B cell (primary cell): ENCODE measurements around the gene HOXA5. TPM values are rescaled to one million over a fixed set of nuclear protein-coding genes. Genes with fewer than 3 reads are reported as not detected.

ENCODE experiments used
- ATAC-seq: fragments of 200-7000 bp; cut with Tn5 transposase; one replicate; pipeline ENCODE4 v1.10.0; 2021; ENCODE audit warnings: low read depth, mild to moderate bottlenecking, moderate number of reproducible peaks, moderate library complexity
- CTCF ChIA-PET: fragments of 350-600 bp; sonication (Branson Sonifier 250); formaldehyde crosslinking; loops from one replicate; lab custom pipeline; 2021; ENCODE audit warnings: antibody characterized with exemption, inconsistent platforms; lab: Charles Lee
- POLR2A ChIA-PET: fragments of 350-600 bp; sonication (Branson Sonifier 250); formaldehyde crosslinking; loops from one replicate; lab custom pipeline; 2021; ENCODE audit warnings: antibody characterized with exemption; lab: Charles Lee
- DNase-seq: peaks from one replicate; pipeline ENCODE4 v3.0.0; 2013
- H2AFZ ChIP-seq: 2 replicates; pipeline ENCODE4 v1.6.1; 2012; ENCODE audit warnings: mild to moderate bottlenecking, low read depth, low read length; ENCODE audit not compliant: insufficient read depth, poor library complexity, severe bottlenecking
- H3K27ac ChIP-seq, 2 donors: 1 replicate in 1 of 2; 2 replicates in 1 of 2; pipeline ENCODE4 v1.5.1; 2012 to 2013; ENCODE audit warnings: low read length in 2 of 2, mild to moderate bottlenecking in 2 of 2, moderate library complexity in 1 of 2
- H3K27me3 ChIP-seq, 4 experiments: fragments of 200-600 bp in 1 of 4; sonication (generic) in 1 of 4; replicated peaks in 1 of 4; 1 replicate in 2 of 4; 2 replicates in 2 of 4; pipeline versions ENCODE4 v1.6.1 to v1.7.0; 2013 to 2016; ENCODE audit warnings: low read length in 3 of 4, mild to moderate bottlenecking in 2 of 4, mixed read lengths in 1 of 4, moderate library complexity in 1 of 4; ENCODE audit not compliant: insufficient read depth in 4 of 4, control insufficient read depth in 3 of 4; ENCODE audit errors: control extremely low read depth in 1 of 4
- H3K36me3 ChIP-seq, 2 experiments: replicated peaks in 1 of 2; 1 replicate in 1 of 2; 2 replicates in 1 of 2; pipeline versions ENCODE4 v1.6.1 to v1.7.1; 2013; ENCODE audit warnings: low read length in 1 of 2; ENCODE audit not compliant: insufficient read depth in 2 of 2, control insufficient read depth in 1 of 2; ENCODE audit errors: control extremely low read depth in 1 of 2, extremely low read depth in 1 of 2
- H3K4me1 ChIP-seq, 2 donors: fragments of 200-600 bp in 1 of 2; sonication (generic) in 1 of 2; 1 replicate in 1 of 2; 2 replicates in 1 of 2; pipeline versions ENCODE4 v1.5.1 to v1.6.1; 2013 to 2017; ENCODE audit warnings: low read length in 2 of 2; ENCODE audit not compliant: control insufficient read depth in 2 of 2, insufficient read depth in 2 of 2
- H3K4me2 ChIP-seq: replicated peaks from 2 replicates; pipeline ENCODE3; 2012; ENCODE audit warnings: mild to moderate bottlenecking, low read depth, low read length; ENCODE audit not compliant: poor library complexity, severe bottlenecking
- H3K4me3 ChIP-seq, 5 experiments: fragments of 200-600 bp in 1 of 5; sonication (generic) in 1 of 5; 1 replicate in 3 of 5; 2 replicates in 2 of 5; pipeline versions ENCODE4 v1.5.1 to v1.7.0; 2011 to 2016; ENCODE audit warnings: low read length in 4 of 5, mild to moderate bottlenecking in 4 of 5, low read depth in 2 of 5, control low read depth in 1 of 5, moderate library complexity in 1 of 5; ENCODE audit not compliant: insufficient read depth in 1 of 5; ENCODE audit errors: control extremely low read depth in 1 of 5, extremely low read depth in 1 of 5
- H3K79me2 ChIP-seq: fragments of 200-600 bp; sonication (generic); one replicate; pipeline ENCODE4 v1.6.0; 2016; ENCODE audit warnings: low read length; ENCODE audit not compliant: control insufficient read depth, insufficient read depth
- H3K9ac ChIP-seq: fragments of 200-600 bp; sonication (generic); 2 replicates; pipeline ENCODE4 v1.6.1; 2017; ENCODE audit warnings: mild to moderate bottlenecking, low read length, moderate library complexity
- H3K9me3 ChIP-seq, 3 donors: one replicate each; pipeline versions ENCODE4 v1.6.1 to v1.7.1; 2013; ENCODE audit warnings: low read length in 2 of 3; ENCODE audit not compliant: control insufficient read depth in 2 of 3, insufficient read depth in 1 of 3; ENCODE audit errors: control extremely low read depth in 1 of 3
- H4K20me1 ChIP-seq: 2 replicates; pipeline ENCODE4 v1.6.0; 2012; ENCODE audit warnings: mild to moderate bottlenecking, low read length; ENCODE audit not compliant: insufficient read depth, control insufficient read depth, poor library complexity, severe bottlenecking
- H3K27ac Mint-ChIP-seq: one replicate; pipeline ENCODE4 v1.8.0; 2021; ENCODE audit warnings: mixed read lengths
- H3K27me3 Mint-ChIP-seq: one replicate; pipeline ENCODE4 v1.8.0; 2021; ENCODE audit warnings: mixed read lengths
- H3K4me1 Mint-ChIP-seq: one replicate; pipeline ENCODE4 v1.8.0; 2021; ENCODE audit warnings: mixed read lengths
- H3K4me3 Mint-ChIP-seq: one replicate; pipeline ENCODE4 v1.8.0; 2021; ENCODE audit warnings: mixed read lengths
- H3K9me3 Mint-ChIP-seq: one replicate; pipeline ENCODE4 v1.8.0; 2022; ENCODE audit warnings: mixed read lengths; ENCODE audit not compliant: insufficient read depth
- CTCF ChIP-seq: fragments of 200-600 bp; IDR thresholded peaks from one replicate; pipeline ENCODE4 v1.8.0; 2022; ENCODE audit warnings: antibody characterized with exemption, mild to moderate bottlenecking
- EZH2 ChIP-seq: IDR thresholded peaks from 2 replicates; pipeline ENCODE4 v1.6.1; 2012; ENCODE audit warnings: borderline replicate concordance, low read depth, mild to moderate bottlenecking, moderate library complexity, low read length; ENCODE audit not compliant: insufficient read depth, poor library complexity, severe bottlenecking
- WGBS: methylation state at CpG from one replicate; pipeline ENCODE4 v1.1.5; 2013; ENCODE audit warnings: missing lambda C conversion rate; ENCODE audit not compliant: insufficient coverage; 5-methylcytosine and 5-hydroxymethylcytosine counted together
- intact Hi-C: fragments of 100-400 bp; cut with micrococcal nuclease; formaldehyde crosslinking; loops from one replicate; pipeline ENCODE4 v1.10.0; 2022
- polyA plus RNA-seq: library from polyadenylated mRNA; depleted of rRNA; stranded (reverse); fragments of >200 nt; gene quantifications from 2 replicates; pipeline ENCODE4 v1.2.3, GENCODE V29; 2012
- total RNA-seq, 2 donors: library from RNA; stranded (reverse); fragments of 120-200 nt in 1 of 2; gene quantifications; 1 replicate in 1 of 2; 2 replicates in 1 of 2; pipeline versions ENCODE4 v1.2.3 to v1.2.4, GENCODE V29; 2013 to 2022

The HOXA5 gene
- total and polyA plus RNA-seq, 2 donors (not counting 1 experiment from before 2014, with no cell fraction given): not detected

- POLR2A ChIA-PET: no interaction called here
- no peaks in the 10 kb centered on the region for H4K20me1 ChIP-seq
- peaks cover 11% of the 10 kb centered on the region for H3K4me1 Mint-ChIP-seq
- peaks cover 60% of the 10 kb centered on the region for H3K27me3 Mint-ChIP-seq
- H3K4me3 ChIP-seq: no peak overlapping the region
- no peak overlapping the region for H2AFZ ChIP-seq
- H3K4me3 Mint-ChIP-seq: no peak overlapping the region
- no peaks in the 10 kb centered on the region for H3K79me2 ChIP-seq
- 93% methylated on average over 4 of the region's 6 CpGs for WGBS
- intact Hi-C loops: no loop called here
- no peak overlapping the region for H3K27ac Mint-ChIP-seq
- H3K9me3 ChIP-seq: peaks cover 0 to 50% (median 0%) of the 10 kb centered on the region in 3 donors
- peaks cover 0 to 94% (median 73%) of the 10 kb centered on the region in 4 experiments for H3K27me3 ChIP-seq
- DNase-seq: no peak
- no peaks in the 10 kb centered on the region for H3K9me3 Mint-ChIP-seq
- peaks cover 23 to 40% of the 10 kb centered on the region in 2 donors for H3K4me1 ChIP-seq
- H3K9ac ChIP-seq: no peak overlapping the region
- no peak overlapping the region for H3K27ac ChIP-seq
- CTCF ChIA-PET: interaction anchor here (0.6 to 2.7 kb wide), 9 partner anchors 16 to 1286 kb away, joined by 3 to 15 read pairs (median 4); no protein-coding TSS in a partner anchor
- H3K4me2 ChIP-seq: no peak overlapping the region
- no peak for ATAC-seq
- TF ChIP-seq EZH2: no peak
- TF ChIP-seq CTCF: no peak
- H3K36me3 ChIP-seq: no peaks in the 10 kb centered on the region
These were observed 34.9 kb upstream of the HOXA5 start for GRCh38 chr7:27178366-27178765.

DNA sequence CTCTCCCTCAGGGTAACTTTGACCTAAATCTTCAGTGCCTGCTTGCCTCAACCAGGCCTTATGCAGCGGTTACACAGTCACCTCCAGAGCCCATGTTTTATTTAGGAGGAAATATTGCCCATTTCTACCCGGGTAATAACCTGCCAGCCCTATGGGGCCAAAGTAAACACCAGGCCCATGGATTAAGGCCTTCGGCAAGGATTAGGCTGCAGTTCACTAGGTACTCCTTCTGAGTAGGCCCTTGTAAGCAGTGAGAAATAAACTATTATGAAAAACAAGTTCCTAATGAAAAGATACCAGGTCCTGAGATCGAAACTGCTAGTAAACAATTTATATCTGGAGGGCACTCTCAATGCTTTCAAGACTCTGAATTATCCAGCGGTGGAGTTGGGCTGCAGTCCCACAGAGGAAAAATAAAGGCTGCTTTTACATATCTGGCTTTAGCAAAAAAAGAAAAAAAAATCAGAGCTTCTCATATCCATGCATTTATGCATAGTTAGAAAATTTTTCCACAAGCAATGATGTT is 34.4 kb upstream of the HOXA5 start:
- peaks cover 59% of the 10 kb centered on the region for H3K27me3 Mint-ChIP-seq
- WGBS: 93% methylated on average over 3 of the region's 5 CpGs
- H3K9me3 ChIP-seq: peaks cover 0 to 49% (median under 1%) of the 10 kb centered on the region in 3 donors
- H3K9me3 Mint-ChIP-seq: no peaks in the 10 kb centered on the region
- DNase-seq (no peak), ATAC-seq (no peak)
- H2AFZ ChIP-seq: no peak overlapping the region
- H3K27me3 ChIP-seq: peaks cover 0 to 93% (median 70%) of the 10 kb centered on the region in 4 experiments
- H3K4me2 ChIP-seq: no peak overlapping the region
- H3K27ac ChIP-seq: no peak overlapping the region
- peaks cover 11% of the 10 kb centered on the region for H3K4me1 Mint-ChIP-seq
- H3K4me3 ChIP-seq: no peak overlapping the region
- H4K20me1 ChIP-seq: no peaks in the 10 kb centered on the region
- no peaks in the 10 kb centered on the region for H3K36me3 ChIP-seq
- POLR2A ChIA-PET: no interaction called here
- H3K4me1 ChIP-seq: peaks cover 23 to 40% of the 10 kb centered on the region in 2 donors
- TF ChIP-seq EZH2 (no peak), CTCF (no peak)
- no peaks in the 10 kb centered on the region for H3K79me2 ChIP-seq
- H3K27ac Mint-ChIP-seq: no peak overlapping the region
- intact Hi-C loops: no loop called here
- no peak overlapping the region for H3K4me3 Mint-ChIP-seq
- no peak overlapping the region for H3K9ac ChIP-seq
- CTCF ChIA-PET: interaction anchor here (0.9 to 2.7 kb wide), 4 partner anchors 8 to 32 kb away, joined by 4 to 9 read pairs (median 6); no protein-coding TSS in a partner anchor
